Hepatocyte (in vitro differentiated cells): ENCODE results near the gene GTPBP3. TPM values are rescaled to one million over a fixed set of nuclear protein-coding genes. Genes with fewer than 3 reads are reported as not detected.

Experiments
- DNase-seq: peaks from one replicate; pipeline ENCODE4 v3.0.0-alpha.2; 2016; ENCODE audit warnings: low spot score
- H2AFZ ChIP-seq: fragments of 200-600 bp; sonication (generic); 2 replicates; pipeline ENCODE4 v1.6.0; 2016; ENCODE audit warnings: antibody characterized with exemption, mild to moderate bottlenecking
- H3K27ac ChIP-seq: fragments of 200-600 bp; sonication (generic); 2 replicates; pipeline ENCODE4 v1.5.1; 2016; ENCODE audit warnings: mild to moderate bottlenecking
- H3K27me3 ChIP-seq: fragments of 200-600 bp; sonication (generic); 2 replicates; pipeline ENCODE4 v1.6.1; 2016
- H3K36me3 ChIP-seq: fragments of 200-600 bp; sonication (generic); replicated peaks from 2 replicates; pipeline ENCODE4 v1.5.1; 2016; ENCODE audit warnings: low read depth; ENCODE audit not compliant: insufficient read depth
- H3K4me1 ChIP-seq: fragments of 200-600 bp; sonication (generic); 2 replicates; pipeline ENCODE4 v1.5.1; 2016; ENCODE audit warnings: mild to moderate bottlenecking, moderate library complexity; ENCODE audit not compliant: insufficient read depth
- H3K4me2 ChIP-seq: fragments of 200-600 bp; sonication (generic); 2 replicates; pipeline ENCODE4 v1.6.0; 2016
- H3K4me3 ChIP-seq: fragments of 200-600 bp; sonication (generic); 2 replicates; pipeline ENCODE4 v1.5.1; 2016; ENCODE audit warnings: mild to moderate bottlenecking
- H3K79me2 ChIP-seq: fragments of 200-600 bp; sonication (generic); 2 replicates; pipeline ENCODE4 v1.6.0; 2017; ENCODE audit warnings: mild to moderate bottlenecking
- H3K9me2 ChIP-seq: fragments of 200-600 bp; sonication (generic); replicated peaks from 2 replicates; pipeline ENCODE4 v1.6.0; 2017; ENCODE audit warnings: mild to moderate bottlenecking; ENCODE audit not compliant: insufficient read depth
- H3K9me3 ChIP-seq: fragments of 200-600 bp; sonication (generic); 2 replicates; pipeline ENCODE4 v1.5.1; 2016; ENCODE audit warnings: low read depth, mild to moderate bottlenecking
- H4K20me1 ChIP-seq: fragments of 200-600 bp; sonication (generic); 2 replicates; pipeline ENCODE4 v1.6.0; 2016; ENCODE audit warnings: mild to moderate bottlenecking; ENCODE audit not compliant: insufficient read depth, poor library complexity, severe bottlenecking
- CTCF ChIP-seq: fragments of 200-600 bp; sonication (generic); IDR thresholded peaks from 2 replicates; pipeline ENCODE4 v1.5.1; 2016; ENCODE audit warnings: antibody characterized with exemption, mild to moderate bottlenecking; ENCODE audit not compliant: poor library complexity
- EZH2 ChIP-seq: fragments of 200-600 bp; sonication (generic); IDR thresholded peaks from 2 replicates; pipeline ENCODE4 v1.6.1; 2016; ENCODE audit warnings: antibody characterized with exemption, mild to moderate bottlenecking, borderline replicate concordance
- EZH2phosphoT487 ChIP-seq: fragments of 200-600 bp; sonication (generic); IDR thresholded peaks from one replicate; pipeline ENCODE4 v1.6.1; 2018; ENCODE audit warnings: antibody characterized with exemption, mild to moderate bottlenecking, low read depth, moderate library complexity; ENCODE audit not compliant: unreplicated experiment, severe bottlenecking
- WGBS: methylation state at CpG from one replicate; pipeline ENCODE4 v1.1.6; 2016; ENCODE audit warnings: low lambda C conversion rate; ENCODE audit errors: missing lambda C conversion rate; 5-methylcytosine and 5-hydroxymethylcytosine counted together
- polyA plus RNA-seq: library from polyadenylated mRNA; unstranded; fragments of >200 nt; fragmentation: Nextera tagmentation; extraction: Ambion mirVana; gene quantifications from 2 replicates; pipeline ENCODE4 v1.2.1, GENCODE V29; 2016
- total RNA-seq: library from RNA; depleted of rRNA; stranded (reverse); fragments of >200 nt; gene quantifications from 2 replicates; pipeline ENCODE4 v1.2.3, GENCODE V29; 2014

The GTPBP3 gene
- total and polyA plus RNA-seq, 2 experiments from 2014 or later = 13.2 to 20.9 TPM

GRCh38 chr19:17341845-17342244 is 4.5 kb downstream of the GTPBP3 start:
- H3K27ac ChIP-seq = no peak overlapping the region
- peaks cover 8% of the 10 kb centered on the region for H3K79me2 ChIP-seq
- 87% methylated on average over 7 of the region's 7 CpGs for WGBS

GRCh38 chr19:17346109-17346671 is 8.8 kb downstream of the GTPBP3 start:
- peak; percentile 81 for DNase-seq
- H2AFZ ChIP-seq = no peak overlapping the region
- no peaks in the 10 kb centered on the region for H3K36me3 ChIP-seq
- peak overlapping the region; percentile 25 for H3K4me2 ChIP-seq
- 23% methylated on average over 23 of the region's 24 CpGs for WGBS
- no peaks in the 10 kb centered on the region for H3K9me3 ChIP-seq
- H3K79me2 ChIP-seq = no peaks in the 10 kb centered on the region
- TF ChIP-seq EZH2 (no peak), CTCF (peak; percentile 79)
- H3K27ac ChIP-seq = no peak overlapping the region
- no peaks in the 10 kb centered on the region for H3K9me2 ChIP-seq
- H4K20me1 ChIP-seq = no peaks in the 10 kb centered on the region
- no peaks in the 10 kb centered on the region for H3K4me1 ChIP-seq
- no peaks in the 10 kb centered on the region for H3K27me3 ChIP-seq
- no peak overlapping the region for H3K4me3 ChIP-seq

More at GRCh38 chr19:17341845-17342244, 4.5 kb downstream of the GTPBP3 start:
- no peak overlapping the region for H2AFZ ChIP-seq
- H3K36me3 ChIP-seq = no peaks in the 10 kb centered on the region
- H3K4me3 ChIP-seq = no peak overlapping the region
- no peaks in the 10 kb centered on the region for H3K27me3 ChIP-seq
- H3K4me2 ChIP-seq = no peak overlapping the region
- H3K4me1 ChIP-seq = peaks cover 3% of the 10 kb centered on the region
- no peak for DNase-seq
- H4K20me1 ChIP-seq = no peaks in the 10 kb centered on the region
- no peaks in the 10 kb centered on the region for H3K9me3 ChIP-seq
- TF ChIP-seq CTCF = no peak
- TF ChIP-seq EZH2 = no peak
- no peak for TF ChIP-seq EZH2phosphoT487
- no peaks in the 10 kb centered on the region for H3K9me2 ChIP-seq

GRCh38 chr19:17347361-17347760 is 10.0 kb downstream of the GTPBP3 start:
- H4K20me1 ChIP-seq = no peaks in the 10 kb centered on the region
- H3K27me3 ChIP-seq = no peaks in the 10 kb centered on the region
- TF ChIP-seq EZH2phosphoT487 (no peak), EZH2 (no peak), CTCF (no peak)
- no peaks in the 10 kb centered on the region for H3K9me3 ChIP-seq
- WGBS = 93% methylated on average over 5 of the region's 6 CpGs
- no peak overlapping the region for H2AFZ ChIP-seq
- H3K4me2 ChIP-seq = no peak overlapping the region
- DNase-seq = no peak
- no peak overlapping the region for H3K4me3 ChIP-seq
- H3K4me1 ChIP-seq = no peaks in the 10 kb centered on the region
- H3K79me2 ChIP-seq = no peaks in the 10 kb centered on the region
- no peaks in the 10 kb centered on the region for H3K36me3 ChIP-seq
- H3K27ac ChIP-seq = no peak overlapping the region
- no peaks in the 10 kb centered on the region for H3K9me2 ChIP-seq
